ENCODE measurements around the gene OR4D1. TPM values are rescaled to one million over a fixed set of nuclear protein-coding genes. Genes with fewer than 3 reads are reported as not detected.
"Not testable (repeated sequence)": the region's sequence is repeated elsewhere in the genome, so short reads cannot be mapped to it uniquely, and the experiment has no call there.

OR4D1 gene
- total RNA-seq, result not detected in 3 replicates
- long read RNA-seq, result 0 reads

GRCh38 chr17:58147930-58148434 lies at the start of gene OR4D1:
Gene OR4D1, plus strand, starts transcription at chr17:58148384. Its CDS starts 6,770 bp downstream, at chr17:58155154.
- Mint-ChIP-seq H3K36me3 (ENCODE audit: low read depth) (peaks cover 4% of the 10 kb centered on the region), H3K9me3 (ENCODE audit: low read depth) (peaks cover 24% of the 10 kb centered on the region), H3K27me3 (ENCODE audit: low read depth) (peaks cover 56% of the 10 kb centered on the region), H3K4me1 (ENCODE audit: low read depth) (no peaks in the 10 kb centered on the region), H3K4me3 (ENCODE audit: unreplicated experiment) (no peak within 1 kb of the TSS), H3K27ac (ENCODE audit: unreplicated experiment) (no peak within 1 kb of the TSS)
- DNase-seq (ENCODE audit: low spot score), result no peak
- TF ChIP-seq CTCF (IDR thresholded peaks at IDR 0.05), result no peak

- H3K4me1 Mint-ChIP-seq (ENCODE audit: low read depth), result no peaks in the 10 kb centered on the region
- H3K27me3 Mint-ChIP-seq (ENCODE audit: low read depth), result no peaks in the 10 kb centered on the region
- no peak overlapping the region for H3K4me3 Mint-ChIP-seq (ENCODE audit: unreplicated experiment)
- no peaks in the 10 kb centered on the region for H3K9me3 Mint-ChIP-seq (ENCODE audit: low read depth)
- H3K36me3 Mint-ChIP-seq (ENCODE audit: low read depth), result no peaks in the 10 kb centered on the region
- no peak for DNase-seq (ENCODE audit: low spot score)
- H3K27ac Mint-ChIP-seq (ENCODE audit: unreplicated experiment), result no peak overlapping the region
- no peak for TF ChIP-seq CTCF (IDR thresholded peaks at IDR 0.05)
Measured at GRCh38 chr17:58100506-58100905, 47.7 kb upstream of the OR4D1 start.

- H3K4me3 Mint-ChIP-seq (ENCODE audit: unreplicated experiment); H3K4me1 Mint-ChIP-seq (ENCODE audit: low read depth); H3K27me3 Mint-ChIP-seq (ENCODE audit: low read depth); H3K36me3 Mint-ChIP-seq (ENCODE audit: low read depth); DNase-seq (ENCODE audit: low spot score); H3K27ac Mint-ChIP-seq (ENCODE audit: unreplicated experiment); H3K9me3 Mint-ChIP-seq (ENCODE audit: low read depth): not testable (repeated sequence)
Measured at GRCh38 chr17:58101898-58102297, 46.3 kb upstream of the OR4D1 start.

GRCh38 chr17:58105093-58105492 lies 43.1 kb upstream of the OR4D1 start:
- Mint-ChIP-seq H3K4me3 (ENCODE audit: unreplicated experiment) (no peak overlapping the region), H3K4me1 (ENCODE audit: low read depth) (no peaks in the 10 kb centered on the region), H3K27me3 (ENCODE audit: low read depth) (no peaks in the 10 kb centered on the region), H3K9me3 (ENCODE audit: low read depth) (peaks cover 3% of the 10 kb centered on the region), H3K27ac (ENCODE audit: unreplicated experiment) (no peak overlapping the region), H3K36me3 (ENCODE audit: low read depth) (peaks cover 4% of the 10 kb centered on the region)
- DNase-seq (ENCODE audit: low spot score), result no peak
- TF ChIP-seq CTCF (IDR thresholded peaks at IDR 0.05), result no peak

- no peak for DNase-seq (ENCODE audit: low spot score)
- Mint-ChIP-seq H3K4me3 (ENCODE audit: unreplicated experiment) (no peak overlapping the region), H3K27me3 (ENCODE audit: low read depth) (peaks cover 3% of the 10 kb centered on the region), H3K4me1 (ENCODE audit: low read depth) (no peaks in the 10 kb centered on the region), H3K27ac (ENCODE audit: unreplicated experiment) (no peak overlapping the region), H3K36me3 (ENCODE audit: low read depth) (peaks cover 4% of the 10 kb centered on the region), H3K9me3 (ENCODE audit: low read depth) (peaks cover 3% of the 10 kb centered on the region)
- TF ChIP-seq CTCF (IDR thresholded peaks at IDR 0.05), result no peak
Measured at GRCh38 chr17:58107306-58107705, 40.9 kb upstream of the OR4D1 start.

- no peak overlapping the region for H3K4me3 Mint-ChIP-seq (ENCODE audit: unreplicated experiment)
Measured at GRCh38 chr17:58109197-58109596, 39.0 kb upstream of the OR4D1 start.

More at GRCh38 chr17:58109197-58109596, 39.0 kb upstream of the OR4D1 start:
- peaks cover 11% of the 10 kb centered on the region for H3K27me3 Mint-ChIP-seq (ENCODE audit: low read depth)
- no peak overlapping the region for H3K27ac Mint-ChIP-seq (ENCODE audit: unreplicated experiment)
- H3K9me3 Mint-ChIP-seq (ENCODE audit: low read depth), result peaks cover 3% of the 10 kb centered on the region
- DNase-seq (ENCODE audit: low spot score), result no peak
- TF ChIP-seq CTCF (IDR thresholded peaks at IDR 0.05), result no peak
- no peaks in the 10 kb centered on the region for H3K4me1 Mint-ChIP-seq (ENCODE audit: low read depth)
- peaks cover 4% of the 10 kb centered on the region for H3K36me3 Mint-ChIP-seq (ENCODE audit: low read depth)

All from chondrocyte (in vitro differentiated cells).